Measurements from ENCODE around the gene CCDC9B.
A peak's percentile ranks its signal among the peaks of the same experiment; 100 is the strongest.

The CCDC9B gene

GRCh38 chr15:40310001-40310959, 30.5 kb downstream of the CCDC9B start:
- DNase-seq (ENCODE audit: low read depth in 3 of 3): peak in 2 of 3 experiments; percentile 33 to 61

- DNase-seq (ENCODE audit: low read depth in 3 of 3): no peak
Observed at GRCh38 chr15:40309344-40309862, 31.3 kb downstream of the CCDC9B start.

- peak in 2 of 3 experiments; percentile 32 to 61 for DNase-seq (ENCODE audit: low read depth in 3 of 3)
Observed at GRCh38 chr15:40307421-40308211, 33.1 kb downstream of the CCDC9B start, which contains the start of gene PLCB2. PLCB2 (minus strand) TSS chr15:40307935; CDS start chr15:40307672, 263 bp downstream.

GRCh38 chr15:40306908-40307307, 33.8 kb downstream of the CCDC9B start:
- DNase-seq (ENCODE audit: low read depth in 3 of 3): no peak

GRCh38 chr15:40306371-40306770, 34.4 kb downstream of the CCDC9B start:
- no peak for DNase-seq (ENCODE audit: low read depth in 3 of 3)

GRCh38 chr15:40305281-40305680, 35.5 kb downstream of the CCDC9B start:
- no peak for DNase-seq (ENCODE audit: low read depth in 3 of 3)

- DNase-seq (ENCODE audit: low read depth in 3 of 3): no peak
Observed at GRCh38 chr15:40303576-40303975, 37.2 kb downstream of the CCDC9B start.

GRCh38 chr15:40302981-40303380, 37.8 kb downstream of the CCDC9B start:
- no peak for DNase-seq (ENCODE audit: low read depth in 3 of 3)

GRCh38 chr15:40302288-40302886, 38.4 kb downstream of the CCDC9B start:
- no peak for DNase-seq (ENCODE audit: low read depth in 3 of 3)

- DNase-seq (ENCODE audit: low read depth in 3 of 3): no peak
Observed at GRCh38 chr15:40301467-40302179, 39.1 kb downstream of the CCDC9B start.

GRCh38 chr15:40300771-40301170, 40.0 kb downstream of the CCDC9B start:
- no peak for DNase-seq (ENCODE audit: low read depth in 3 of 3)

GRCh38 chr15:40300367-40300766, 40.4 kb downstream of the CCDC9B start:
- DNase-seq (ENCODE audit: low read depth in 3 of 3): no peak

- DNase-seq (ENCODE audit: low read depth in 3 of 3): no peak
Observed at GRCh38 chr15:40298216-40298935, 42.4 kb downstream of the CCDC9B start.

- no peak for DNase-seq (ENCODE audit: low read depth in 3 of 3)
Observed at GRCh38 chr15:40297356-40297755, 43.4 kb downstream of the CCDC9B start.

GRCh38 chr15:40296561-40297230, 44.0 kb downstream of the CCDC9B start:
- DNase-seq (ENCODE audit: low read depth in 3 of 3): no peak

GRCh38 chr15:40295877-40296560, 44.7 kb downstream of the CCDC9B start:
- DNase-seq (ENCODE audit: low read depth in 3 of 3): no peak

- no peak for DNase-seq (ENCODE audit: low read depth in 3 of 3)
Observed at GRCh38 chr15:40295297-40295696, 45.4 kb downstream of the CCDC9B start.

GRCh38 chr15:40293905-40294895, 46.5 kb downstream of the CCDC9B start:
- no peak for DNase-seq (ENCODE audit: low read depth in 3 of 3)

All from stimulated activated CD4-positive, alpha-beta T cell treated with anti-CD3 and anti-CD28 coated beads, TNF-alpha, amount 100 ng/mL, for 24 hours (primary cell).